ENCODE measurements around the gene BTBD10.

Gene BTBD10

DNA sequence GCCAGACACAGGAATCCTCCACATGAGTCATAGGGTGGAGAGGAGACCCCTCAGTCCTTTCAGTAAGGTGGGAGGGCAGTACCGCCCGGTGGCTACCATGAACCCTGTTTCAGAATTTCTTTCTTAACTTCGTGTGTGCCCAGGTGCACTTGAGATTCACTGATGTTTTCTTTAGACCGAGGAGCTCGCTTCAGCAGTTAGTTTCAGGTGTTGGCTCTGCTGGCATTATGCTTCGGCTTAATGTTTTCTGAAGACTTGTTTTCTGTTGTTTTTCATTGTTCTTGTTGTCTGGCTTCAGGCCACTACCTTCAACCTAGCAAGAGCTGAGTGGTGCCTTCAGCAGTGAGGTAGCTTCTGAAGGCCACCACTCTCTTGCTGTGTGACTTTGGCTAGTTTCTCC, 114.0 kb downstream of the BTBD10 start (continued):
- TF ChIP-seq, protein P1, sequence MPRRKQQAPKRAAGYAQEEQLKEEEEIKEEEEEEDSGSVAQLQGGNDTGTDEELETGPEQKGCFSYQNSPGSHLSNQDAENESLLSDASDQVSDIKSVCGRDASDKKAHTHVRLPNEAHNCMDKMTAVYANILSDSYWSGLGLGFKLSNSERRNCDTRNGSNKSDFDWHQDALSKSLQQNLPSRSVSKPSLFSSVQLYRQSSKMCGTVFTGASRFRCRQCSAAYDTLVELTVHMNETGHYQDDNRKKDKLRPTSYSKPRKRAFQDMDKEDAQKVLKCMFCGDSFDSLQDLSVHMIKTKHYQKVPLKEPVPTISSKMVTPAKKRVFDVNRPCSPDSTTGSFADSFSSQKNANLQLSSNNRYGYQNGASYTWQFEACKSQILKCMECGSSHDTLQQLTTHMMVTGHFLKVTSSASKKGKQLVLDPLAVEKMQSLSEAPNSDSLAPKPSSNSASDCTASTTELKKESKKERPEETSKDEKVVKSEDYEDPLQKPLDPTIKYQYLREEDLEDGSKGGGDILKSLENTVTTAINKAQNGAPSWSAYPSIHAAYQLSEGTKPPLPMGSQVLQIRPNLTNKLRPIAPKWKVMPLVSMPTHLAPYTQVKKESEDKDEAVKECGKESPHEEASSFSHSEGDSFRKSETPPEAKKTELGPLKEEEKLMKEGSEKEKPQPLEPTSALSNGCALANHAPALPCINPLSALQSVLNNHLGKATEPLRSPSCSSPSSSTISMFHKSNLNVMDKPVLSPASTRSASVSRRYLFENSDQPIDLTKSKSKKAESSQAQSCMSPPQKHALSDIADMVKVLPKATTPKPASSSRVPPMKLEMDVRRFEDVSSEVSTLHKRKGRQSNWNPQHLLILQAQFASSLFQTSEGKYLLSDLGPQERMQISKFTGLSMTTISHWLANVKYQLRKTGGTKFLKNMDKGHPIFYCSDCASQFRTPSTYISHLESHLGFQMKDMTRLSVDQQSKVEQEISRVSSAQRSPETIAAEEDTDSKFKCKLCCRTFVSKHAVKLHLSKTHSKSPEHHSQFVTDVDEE (CRISPR knock-in tag; IDR thresholded peaks at IDR 0.05): no peak
- no peak for TF ChIP-seq ZFP30 (CRISPR knock-in tag; IDR thresholded peaks at IDR 0.05)
- no peak for TF ChIP-seq GLIS3 (CRISPR knock-in tag; IDR thresholded peaks at IDR 0.05)
- TF ChIP-seq ZC3H10 (CRISPR knock-in tag; IDR thresholded peaks at IDR 0.05): no peak
- no peak for TF ChIP-seq TOX (CRISPR knock-in tag; IDR thresholded peaks at IDR 0.05; ENCODE audit: borderline replicate concordance)
- no peak for TF ChIP-seq CSDC2 (CRISPR knock-in tag; IDR thresholded peaks at IDR 0.05)
- TF ChIP-seq, protein P2, sequence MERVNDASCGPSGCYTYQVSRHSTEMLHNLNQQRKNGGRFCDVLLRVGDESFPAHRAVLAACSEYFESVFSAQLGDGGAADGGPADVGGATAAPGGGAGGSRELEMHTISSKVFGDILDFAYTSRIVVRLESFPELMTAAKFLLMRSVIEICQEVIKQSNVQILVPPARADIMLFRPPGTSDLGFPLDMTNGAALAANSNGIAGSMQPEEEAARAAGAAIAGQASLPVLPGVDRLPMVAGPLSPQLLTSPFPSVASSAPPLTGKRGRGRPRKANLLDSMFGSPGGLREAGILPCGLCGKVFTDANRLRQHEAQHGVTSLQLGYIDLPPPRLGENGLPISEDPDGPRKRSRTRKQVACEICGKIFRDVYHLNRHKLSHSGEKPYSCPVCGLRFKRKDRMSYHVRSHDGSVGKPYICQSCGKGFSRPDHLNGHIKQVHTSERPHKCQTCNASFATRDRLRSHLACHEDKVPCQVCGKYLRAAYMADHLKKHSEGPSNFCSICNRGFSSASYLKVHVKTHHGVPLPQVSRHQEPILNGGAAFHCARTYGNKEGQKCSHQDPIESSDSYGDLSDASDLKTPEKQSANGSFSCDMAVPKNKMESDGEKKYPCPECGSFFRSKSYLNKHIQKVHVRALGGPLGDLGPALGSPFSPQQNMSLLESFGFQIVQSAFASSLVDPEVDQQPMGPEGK (CRISPR knock-in tag; IDR thresholded peaks at IDR 0.05; ENCODE audit: borderline replicate concordance): no peak
- TF ChIP-seq ISL1 (CRISPR knock-in tag; IDR thresholded peaks at IDR 0.05): no peak
- no peak for TF ChIP-seq ZNF70 (CRISPR knock-in tag; IDR thresholded peaks at IDR 0.05)
- TF ChIP-seq PPARA (CRISPR knock-in tag; IDR thresholded peaks at IDR 0.05; ENCODE audit: borderline replicate concordance): no peak

DNA sequence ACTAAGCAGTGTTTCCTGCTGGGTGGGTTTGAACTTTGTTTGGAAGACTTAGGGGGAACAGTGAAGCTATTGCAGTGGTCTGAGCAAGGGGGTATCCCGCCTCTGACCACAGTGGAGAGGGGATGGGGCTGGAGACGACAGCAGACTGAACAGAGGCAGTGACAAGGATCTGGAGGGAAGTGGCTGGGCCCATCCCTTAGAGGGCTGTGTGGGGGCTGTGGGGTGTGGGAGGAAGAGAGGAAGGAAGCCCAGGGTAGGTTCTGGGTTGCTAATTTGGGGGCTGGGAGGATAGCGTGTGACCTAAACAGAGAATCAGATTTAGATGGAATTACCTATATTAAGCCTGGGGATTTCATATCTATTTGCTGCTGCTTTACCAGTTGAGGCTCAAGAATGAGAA, 114.7 kb downstream of the BTBD10 start:
- TF ChIP-seq RARB (CRISPR knock-in tag; IDR thresholded peaks at IDR 0.05) (no peak), TCF4 (CRISPR knock-in tag; IDR thresholded peaks at IDR 0.05; ENCODE audit: borderline replicate concordance) (no peak), BACH2 (CRISPR knock-in tag; IDR thresholded peaks at IDR 0.05; ENCODE audit: borderline replicate concordance) (no peak), ZNF70 (CRISPR knock-in tag; IDR thresholded peaks at IDR 0.05) (no peak), PPARA (CRISPR knock-in tag; IDR thresholded peaks at IDR 0.05; ENCODE audit: borderline replicate concordance) (no peak), ZFP3 (CRISPR knock-in tag; IDR thresholded peaks at IDR 0.05) (no peak), ZFP30 (CRISPR knock-in tag; IDR thresholded peaks at IDR 0.05) (no peak), OSR1 (CRISPR knock-in tag; IDR thresholded peaks at IDR 0.05) (no peak), ISL1 (CRISPR knock-in tag; IDR thresholded peaks at IDR 0.05) (no peak), CSDC2 (CRISPR knock-in tag; IDR thresholded peaks at IDR 0.05) (no peak), ZC3H10 (CRISPR knock-in tag; IDR thresholded peaks at IDR 0.05) (no peak), ZNF565 (CRISPR knock-in tag; conservative IDR thresholded peaks at IDR 0.05; ENCODE audit: low read depth) (no peak), ZNF8 (CRISPR knock-in tag; IDR thresholded peaks at IDR 0.05) (no peak)
- TF ChIP-seq, protein P3, sequence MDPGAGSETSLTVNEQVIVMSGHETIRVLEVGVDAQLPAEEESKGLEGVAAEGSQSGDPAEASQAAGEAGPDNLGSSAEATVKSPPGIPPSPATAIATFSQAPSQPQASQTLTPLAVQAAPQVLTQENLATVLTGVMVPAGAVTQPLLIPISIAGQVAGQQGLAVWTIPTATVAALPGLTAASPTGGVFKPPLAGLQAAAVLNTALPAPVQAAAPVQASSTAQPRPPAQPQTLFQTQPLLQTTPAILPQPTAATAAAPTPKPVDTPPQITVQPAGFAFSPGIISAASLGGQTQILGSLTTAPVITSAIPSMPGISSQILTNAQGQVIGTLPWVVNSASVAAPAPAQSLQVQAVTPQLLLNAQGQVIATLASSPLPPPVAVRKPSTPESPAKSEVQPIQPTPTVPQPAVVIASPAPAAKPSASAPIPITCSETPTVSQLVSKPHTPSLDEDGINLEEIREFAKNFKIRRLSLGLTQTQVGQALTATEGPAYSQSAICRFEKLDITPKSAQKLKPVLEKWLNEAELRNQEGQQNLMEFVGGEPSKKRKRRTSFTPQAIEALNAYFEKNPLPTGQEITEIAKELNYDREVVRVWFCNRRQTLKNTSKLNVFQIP (CRISPR knock-in tag; IDR thresholded peaks at IDR 0.05; ENCODE audit: borderline replicate concordance, low read depth): no peak
- TF ChIP-seq, protein P4, sequence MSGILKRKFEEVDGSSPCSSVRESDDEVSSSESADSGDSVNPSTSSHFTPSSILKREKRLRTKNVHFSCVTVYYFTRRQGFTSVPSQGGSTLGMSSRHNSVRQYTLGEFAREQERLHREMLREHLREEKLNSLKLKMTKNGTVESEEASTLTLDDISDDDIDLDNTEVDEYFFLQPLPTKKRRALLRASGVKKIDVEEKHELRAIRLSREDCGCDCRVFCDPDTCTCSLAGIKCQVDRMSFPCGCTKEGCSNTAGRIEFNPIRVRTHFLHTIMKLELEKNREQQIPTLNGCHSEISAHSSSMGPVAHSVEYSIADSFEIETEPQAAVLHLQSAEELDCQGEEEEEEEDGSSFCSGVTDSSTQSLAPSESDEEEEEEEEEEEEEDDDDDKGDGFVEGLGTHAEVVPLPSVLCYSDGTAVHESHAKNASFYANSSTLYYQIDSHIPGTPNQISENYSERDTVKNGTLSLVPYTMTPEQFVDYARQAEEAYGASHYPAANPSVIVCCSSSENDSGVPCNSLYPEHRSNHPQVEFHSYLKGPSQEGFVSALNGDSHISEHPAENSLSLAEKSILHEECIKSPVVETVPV (CRISPR knock-in tag; IDR thresholded peaks at IDR 0.05): no peak
- TF ChIP-seq, protein P1 (CRISPR knock-in tag; IDR thresholded peaks at IDR 0.05): no peak
- no peak for ATAC-seq

DNA sequence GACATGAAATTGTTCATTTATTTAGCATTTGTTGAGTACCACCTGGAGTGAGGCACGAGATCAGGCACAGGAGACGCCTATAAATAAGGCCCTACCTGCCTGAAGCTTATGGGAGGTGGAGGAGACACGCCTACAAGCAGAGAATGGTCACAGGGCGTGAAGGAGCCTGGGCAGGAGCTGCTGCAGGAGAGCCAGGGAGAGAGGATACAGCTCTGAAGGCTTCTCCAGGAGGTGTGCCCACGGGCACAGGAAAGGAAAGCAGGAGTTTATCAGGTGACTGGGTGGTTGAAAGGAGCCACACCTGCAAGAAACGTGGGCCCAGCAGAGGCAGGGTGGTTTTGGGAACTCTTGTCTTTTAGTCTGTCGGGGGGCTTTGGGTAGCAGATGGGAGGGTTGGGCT, 115.1 kb downstream of the BTBD10 start:
- no peak for ATAC-seq
- TF ChIP-seq ZNF565 (CRISPR knock-in tag; conservative IDR thresholded peaks at IDR 0.05; ENCODE audit: low read depth) (no peak), BACH2 (CRISPR knock-in tag; IDR thresholded peaks at IDR 0.05; ENCODE audit: borderline replicate concordance) (no peak), TCF4 (CRISPR knock-in tag; IDR thresholded peaks at IDR 0.05; ENCODE audit: borderline replicate concordance) (no peak), ZNF8 (CRISPR knock-in tag; IDR thresholded peaks at IDR 0.05) (no peak), SNAI2 (CRISPR knock-in tag; IDR thresholded peaks at IDR 0.05) (no peak), ARNTL (CRISPR knock-in tag; IDR thresholded peaks at IDR 0.05; ENCODE audit: borderline replicate concordance, low read depth) (no peak), ZFP3 (CRISPR knock-in tag; IDR thresholded peaks at IDR 0.05) (no peak), ZNF70 (CRISPR knock-in tag; IDR thresholded peaks at IDR 0.05) (no peak), ZFP30 (CRISPR knock-in tag; IDR thresholded peaks at IDR 0.05) (no peak)
- TF ChIP-seq, protein P3 (CRISPR knock-in tag; IDR thresholded peaks at IDR 0.05; ENCODE audit: borderline replicate concordance, low read depth): no peak
- TF ChIP-seq, protein P2 (CRISPR knock-in tag; IDR thresholded peaks at IDR 0.05; ENCODE audit: borderline replicate concordance): no peak

All from SK-N-SH treated with all-trans-retinoic acid at 6 μM for 48 hours (cell line).